HS-5 (cell line): ENCODE measurements around the gene MT1G.
"Not testable (repeated sequence)": the region's sequence is repeated elsewhere in the genome, so short reads cannot be mapped to it uniquely, and the experiment has no call there.

Experiments used
- DNase-seq: peaks from one replicate; pipeline ENCODE4 v3.0.0-alpha.2; 2012; ENCODE audit warnings: low read depth

Gene MT1G

GRCh38 chr16:56684926-56685590 lies 17.2 kb upstream of the MT1G start:
- DNase-seq: no peak

- no peak for DNase-seq
Observed at GRCh38 chr16:56684256-56684925, 16.5 kb upstream of the MT1G start.

DNA sequence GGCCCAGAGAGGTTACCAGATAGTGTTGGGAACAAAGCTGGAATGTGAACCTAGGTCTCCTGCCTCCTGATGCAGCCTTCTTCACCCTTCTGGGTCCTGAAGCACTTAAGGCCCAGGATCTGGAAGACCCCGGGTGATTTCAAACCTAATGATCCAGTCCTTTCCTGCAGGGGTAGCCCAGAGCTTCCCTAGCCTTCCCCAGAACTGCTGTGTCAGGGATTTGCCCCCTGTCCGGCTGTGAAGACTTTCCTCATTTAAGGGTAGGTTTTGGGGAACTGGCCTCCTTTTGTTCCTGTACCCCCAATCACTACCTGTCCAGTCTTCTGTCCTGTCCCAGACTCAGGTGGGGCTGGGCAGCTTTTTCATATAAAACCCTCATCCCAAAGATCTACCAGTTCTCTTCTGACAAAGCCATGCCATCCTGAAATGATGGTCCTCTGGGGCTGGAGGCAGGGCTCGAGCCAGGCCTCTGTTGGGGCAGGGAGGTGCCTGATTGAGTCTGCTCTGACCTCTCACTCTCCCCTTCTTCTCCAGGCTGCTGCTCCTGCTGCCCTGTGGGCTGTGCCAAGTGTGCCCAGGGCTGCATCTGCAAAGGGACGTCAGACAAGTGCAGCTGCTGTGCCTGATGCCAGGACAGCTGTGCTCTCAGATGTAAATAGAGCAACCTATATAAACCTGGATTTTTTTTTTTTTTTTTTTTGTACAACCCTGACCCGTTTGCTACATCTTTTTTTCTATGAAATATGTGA lies 15.7 kb upstream of the MT1G start:
- no peak for DNase-seq

DNA sequence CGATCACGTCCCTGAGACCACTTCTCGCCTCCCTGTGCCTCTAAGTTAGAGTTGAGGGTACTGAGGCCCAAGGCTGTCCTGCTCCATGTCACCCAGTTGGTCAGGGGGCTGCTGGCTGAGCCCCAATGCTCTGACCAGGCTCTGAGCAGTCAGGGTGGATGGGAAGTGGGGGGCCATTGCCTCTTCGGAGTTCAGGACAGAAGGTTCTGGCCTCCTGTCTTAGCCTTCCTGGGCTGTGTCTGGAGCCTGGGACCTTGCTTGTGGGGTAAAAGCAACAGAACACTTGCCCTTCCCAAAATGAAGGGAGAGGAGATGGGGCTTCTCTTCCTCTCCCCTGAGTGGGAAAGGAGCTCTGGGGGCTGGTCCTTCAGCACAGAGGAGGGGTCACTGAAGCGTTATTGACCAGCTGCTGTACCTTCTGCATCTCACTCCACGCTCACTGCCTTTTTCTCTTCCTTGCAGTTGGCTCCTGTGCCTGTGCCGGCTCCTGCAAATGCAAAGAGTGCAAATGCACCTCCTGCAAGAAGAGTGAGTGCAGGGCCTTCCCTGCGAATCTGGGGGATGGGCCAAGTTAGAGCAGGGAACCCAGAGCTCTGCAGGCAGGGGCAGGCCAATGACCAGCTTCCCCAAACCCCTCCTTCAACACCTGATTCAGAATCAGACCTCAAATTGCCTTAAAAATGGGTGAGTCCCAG lies 15.0 kb upstream of the MT1G start:
- DNase-seq: no peak

- DNase-seq: peak; percentile 75
Observed at GRCh38 chr16:56681939-56682702, 14.3 kb upstream of the MT1G start, which contains the start of gene MT1X. Gene MT1X, plus strand, starts transcription at chr16:56682470. Its CDS starts 71 bp downstream, at chr16:56682541.

DNA sequence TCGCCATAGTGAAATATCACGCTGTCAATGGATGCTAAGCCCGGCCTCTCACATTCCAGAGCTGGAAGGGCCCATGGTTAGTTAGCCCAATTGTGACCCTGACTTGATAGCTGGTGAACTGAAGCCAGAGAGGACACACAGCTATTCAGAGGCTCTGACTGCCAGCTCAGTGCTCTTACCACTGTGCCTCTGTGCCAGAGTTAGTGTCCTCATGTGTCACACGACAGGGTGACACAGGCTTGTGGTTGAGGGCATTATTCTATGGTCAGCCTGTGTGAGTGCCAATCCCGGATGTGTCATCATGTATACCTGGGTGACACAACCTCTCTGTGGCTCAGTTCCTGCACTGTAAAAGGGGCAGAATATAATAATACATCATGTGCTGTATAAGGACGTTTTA lies 12.0 kb upstream of the MT1G start:
- DNase-seq: no peak

DNA sequence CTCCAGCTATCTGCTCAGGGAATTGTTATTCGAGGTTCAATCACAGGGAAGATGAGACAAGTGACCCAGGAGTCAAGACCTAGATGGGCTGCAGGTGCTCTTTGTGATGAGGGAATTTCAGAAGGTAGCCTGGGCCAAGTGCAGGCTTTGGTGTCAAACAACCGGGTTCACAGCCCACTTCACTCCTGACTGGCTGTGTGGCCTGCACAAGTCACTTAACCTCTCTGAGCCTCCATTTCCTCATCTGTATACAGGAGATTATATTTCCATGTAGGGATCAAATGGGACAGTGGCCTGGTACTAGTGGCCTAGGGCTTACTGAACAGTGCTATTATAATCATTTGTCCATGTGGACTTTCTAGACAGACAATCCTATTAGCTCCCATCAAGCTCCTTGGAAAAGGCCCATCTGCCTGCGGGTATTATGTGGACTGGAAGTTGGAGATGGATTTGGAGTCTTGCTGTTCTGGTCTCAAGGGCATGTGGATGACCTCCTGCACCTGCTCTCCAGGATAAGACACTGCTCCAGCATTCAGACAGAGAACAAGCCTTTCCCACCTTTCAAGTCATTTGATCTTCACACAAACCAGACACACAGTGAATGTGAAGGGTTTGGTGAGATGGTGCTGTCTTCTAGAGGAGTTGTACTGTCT lies 11.3 kb upstream of the MT1G start:
- DNase-seq: no peak

GRCh38 chr16:56677474-56677873 lies 9.6 kb upstream of the MT1G start:
- no peak for DNase-seq

DNA sequence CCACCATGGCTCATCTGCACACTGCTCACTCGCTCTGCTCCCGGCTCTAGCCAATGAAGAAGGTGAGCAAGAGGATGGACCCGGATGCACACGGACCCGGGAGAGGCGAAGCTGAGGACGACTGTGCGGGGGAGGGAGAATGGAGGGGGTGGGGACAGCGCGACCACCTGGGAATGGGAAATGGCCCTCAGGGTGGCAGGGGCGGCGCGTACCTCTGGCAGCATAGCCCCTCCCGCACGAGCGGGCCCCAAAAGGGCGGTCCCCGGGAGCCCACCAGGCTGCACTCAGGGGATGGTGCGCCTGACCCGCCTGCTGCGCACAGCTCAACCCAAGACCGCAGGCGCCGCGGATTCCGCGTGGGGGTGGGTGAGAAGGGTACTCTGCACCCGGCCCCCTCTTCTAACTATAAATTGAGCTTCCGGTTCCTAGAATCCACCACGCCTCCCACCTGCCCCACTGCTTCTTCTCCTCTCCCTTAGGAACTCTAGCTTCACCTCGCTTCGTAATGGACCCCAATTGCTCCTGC lies 7.9 kb upstream of the MT1G start:
- DNase-seq: no peak

DNA sequence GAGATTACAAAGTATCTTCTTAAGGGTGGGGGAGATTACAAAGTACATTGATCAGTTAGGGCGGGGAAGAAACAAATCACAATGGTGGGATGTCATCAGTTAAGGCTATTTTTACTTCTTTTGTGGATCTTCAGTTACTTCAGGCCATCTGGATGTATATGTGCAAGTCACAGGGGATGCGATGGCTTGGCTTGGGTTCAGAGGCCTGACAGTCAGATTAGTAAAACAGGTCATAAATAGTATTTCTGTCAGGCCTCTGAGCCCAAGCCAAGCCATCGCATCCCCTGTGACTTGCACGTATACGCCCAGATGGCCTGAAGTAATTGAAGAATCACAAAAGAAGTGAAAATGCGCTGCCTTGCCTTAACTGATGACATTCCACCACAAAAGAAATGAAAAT lies 6.7 kb upstream of the MT1G start:
- DNase-seq: not testable (repeated sequence)

GRCh38 chr16:56673921-56674320 lies 6.1 kb upstream of the MT1G start:
- DNase-seq: no peak

GRCh38 chr16:56672761-56673536 lies 5.1 kb upstream of the MT1G start:
- no peak for DNase-seq

DNA sequence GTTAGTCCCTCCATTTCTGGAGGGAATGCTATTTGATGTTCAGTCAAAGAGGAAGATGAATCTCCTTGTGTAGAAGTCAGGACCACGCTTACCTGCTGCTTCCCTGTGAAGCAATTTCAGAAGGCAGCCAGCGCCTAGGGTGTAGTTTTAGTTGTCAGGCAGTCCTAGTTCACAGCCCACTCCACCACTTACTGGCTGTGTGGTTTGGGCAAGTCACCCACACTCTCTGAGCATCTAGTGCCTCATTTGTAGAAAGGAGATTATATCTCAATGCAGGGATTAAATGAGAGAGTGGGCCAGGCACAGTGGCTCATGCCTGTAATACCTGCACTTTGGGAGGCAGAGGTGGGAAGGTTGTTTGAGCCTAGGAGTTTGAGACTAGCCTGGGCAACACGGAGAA lies 4.3 kb upstream of the MT1G start:
- DNase-seq: not testable (repeated sequence)

DNA sequence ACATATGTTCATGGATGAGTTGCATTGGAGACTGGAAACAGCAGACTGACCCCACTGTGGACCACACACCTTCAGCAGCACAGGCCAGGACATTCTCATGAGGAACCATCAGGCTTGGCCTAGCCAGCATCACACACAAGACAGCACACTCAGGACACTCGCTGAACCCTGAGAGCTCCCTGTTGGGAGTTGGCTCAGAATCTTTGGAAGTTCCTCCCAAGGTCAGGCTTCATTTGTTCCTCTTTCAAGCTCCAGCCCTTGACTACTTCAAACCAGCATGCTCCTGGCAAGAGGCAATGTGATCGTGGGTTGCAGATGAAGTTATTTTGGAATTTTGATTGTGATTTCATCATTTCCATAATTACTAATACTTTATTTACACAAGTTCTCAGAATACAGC lies 3.8 kb upstream of the MT1G start:
- not testable (repeated sequence) for DNase-seq

GRCh38 chr16:56670620-56670934 lies 2.7 kb upstream of the MT1G start:
- DNase-seq: no peak

DNA sequence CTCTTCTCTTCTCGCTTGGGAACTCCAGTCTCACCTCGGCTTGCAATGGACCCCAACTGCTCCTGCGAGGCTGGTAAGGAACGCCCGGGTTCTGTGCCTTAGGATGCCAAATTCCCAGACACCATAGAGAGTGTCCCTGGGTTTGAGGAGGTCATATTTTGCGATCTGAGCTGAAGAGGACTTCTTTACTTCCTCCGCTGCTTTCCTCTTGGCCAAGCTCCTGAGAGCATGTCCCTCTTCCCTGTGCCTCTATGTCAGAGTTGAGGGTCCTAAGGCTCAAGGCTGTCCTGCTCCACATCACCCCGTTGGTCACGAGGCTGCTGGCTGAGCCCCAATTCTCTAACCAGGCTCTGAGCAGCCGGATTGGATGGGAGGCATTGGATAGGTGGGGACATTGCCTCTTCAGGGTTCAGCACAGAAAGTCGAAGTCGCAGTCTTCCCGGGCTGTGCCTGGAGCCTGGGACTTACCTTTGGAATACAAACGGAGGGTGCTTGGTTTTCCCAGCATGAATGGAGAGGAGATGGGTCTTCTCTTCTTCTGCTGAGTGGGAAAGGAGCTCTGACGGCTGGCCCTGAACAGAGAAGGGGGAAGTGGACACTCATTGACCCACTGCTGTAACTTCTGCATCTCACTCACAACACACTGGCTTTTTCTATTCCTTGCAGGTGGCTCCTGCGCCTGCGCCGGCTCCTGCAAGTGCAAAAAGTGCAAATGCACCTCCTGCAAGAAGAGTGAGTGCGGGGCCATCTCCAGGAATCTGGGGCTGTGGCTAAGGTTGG lies 2.2 kb upstream of the MT1G start:
- no peak for DNase-seq

DNA sequence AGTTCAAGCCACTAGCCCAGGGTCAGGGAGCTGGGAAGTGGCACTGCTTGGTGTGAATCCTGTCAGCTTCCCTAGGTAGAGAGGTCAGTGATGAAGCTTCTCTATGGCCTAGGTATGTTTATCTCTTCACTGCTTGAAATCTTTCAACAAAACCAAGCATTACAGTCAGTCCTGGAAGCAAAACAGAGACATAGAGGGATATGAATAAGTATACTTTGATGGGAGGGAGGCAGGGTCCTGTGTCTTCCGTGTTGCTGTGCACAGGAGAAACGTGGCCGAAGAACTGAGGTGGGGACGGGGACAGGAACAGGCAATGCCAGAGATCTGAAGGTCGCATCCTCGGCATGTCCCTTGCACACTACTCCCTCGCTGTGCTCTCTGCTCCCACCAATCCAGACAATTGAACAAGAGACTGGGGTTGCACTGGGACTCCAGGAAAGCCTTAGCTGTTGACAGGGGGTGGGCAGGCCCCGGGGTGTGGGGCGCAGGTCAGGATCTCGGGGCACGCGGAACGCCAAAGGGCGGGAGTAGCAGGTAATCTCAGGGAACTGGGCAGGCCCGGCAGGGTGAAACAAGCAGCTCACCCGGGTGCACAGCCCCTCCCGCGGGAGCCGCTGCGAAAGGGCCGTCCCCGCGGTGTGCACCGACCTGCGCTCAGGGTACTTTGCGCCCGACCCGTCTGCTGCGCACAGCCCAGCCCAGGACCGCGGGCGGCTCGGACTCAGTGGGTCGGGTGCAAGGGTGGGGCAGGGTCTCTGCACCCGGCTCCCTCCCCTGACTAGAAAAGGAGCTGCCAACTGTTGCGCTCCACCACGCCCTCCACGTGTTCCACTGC lies 1.4 kb upstream of the MT1G start, which contains the start of gene MT1H:
MT1H (plus strand) TSS at position 810 of the 835 bp plus-strand sequence. CDS start 71 bp downstream, outside the sequence.
- no peak for DNase-seq
